Stomach smooth muscle (tissue), 2 donors: ENCODE measurements around the gene CHAF1A.

Experiments used
- H3K27ac ChIP-seq: one replicate; pipeline ENCODE4 v1.7.0; 2013; ENCODE audit warnings: mild to moderate bottlenecking, low read length, inconsistent platforms
- H3K27me3 ChIP-seq, 2 donors: one replicate each; pipeline ENCODE4 v1.7.0; 2013; ENCODE audit warnings: low read length in 2 of 2; ENCODE audit not compliant: insufficient read depth in 2 of 2, control insufficient read depth in 1 of 2
- H3K36me3 ChIP-seq, 2 donors: one replicate each; pipeline ENCODE4 v1.7.0; 2013; ENCODE audit warnings: low read length in 2 of 2; ENCODE audit not compliant: control insufficient read depth in 2 of 2, insufficient read depth in 2 of 2
- H3K4me1 ChIP-seq: one replicate; pipeline ENCODE4 v1.7.0; 2013; ENCODE audit warnings: low read length; ENCODE audit not compliant: control insufficient read depth, insufficient read depth
- H3K4me3 ChIP-seq, 2 donors: one replicate each; pipeline ENCODE4 v1.7.0; 2013; ENCODE audit warnings: low read length in 2 of 2
- H3K9ac ChIP-seq, 2 donors: one replicate each; pipeline ENCODE4 v1.7.0; 2013; ENCODE audit warnings: low read length in 2 of 2, mild to moderate bottlenecking in 1 of 2
- H3K9me3 ChIP-seq, 2 donors: one replicate each; pipeline ENCODE4 v1.7.0; 2013; ENCODE audit warnings: low read length in 2 of 2; ENCODE audit not compliant: control insufficient read depth in 2 of 2
- donor health status: healthy.
- donor health status: Pancreatic carcinoma.

CHAF1A gene

DNA sequence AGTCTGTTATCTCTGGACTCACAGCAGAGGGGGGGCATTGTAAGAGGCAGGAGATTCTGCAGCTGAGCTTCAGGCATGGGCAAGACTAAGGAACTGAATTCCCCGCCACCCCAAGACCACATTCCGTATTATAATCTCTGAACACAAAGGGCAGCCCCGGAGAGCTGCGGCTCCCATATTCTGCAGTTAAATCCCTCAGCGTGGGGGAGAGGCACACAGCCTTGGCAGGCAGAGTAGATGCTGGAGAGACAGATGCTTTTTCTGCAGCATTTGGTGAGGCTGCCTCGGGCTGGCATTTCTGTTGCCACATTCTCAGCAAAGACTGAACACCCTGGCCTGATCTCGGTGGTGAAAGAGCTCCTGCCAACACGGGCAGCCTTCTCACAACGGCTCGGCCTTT is 12.9 kb downstream of the CHAF1A start:
- Histone ChIP-seq H3K27me3 (peaks cover 0 to 2% of the 10 kb centered on the region in 2 donors), H3K9ac (no peak overlapping the region), H3K9me3 (no peaks in the 10 kb centered on the region), H3K36me3 (no peaks in the 10 kb centered on the region), H3K27ac (no peak overlapping the region), H3K4me1 (peaks cover 7% of the 10 kb centered on the region), H3K4me3 (no peak overlapping the region)

DNA sequence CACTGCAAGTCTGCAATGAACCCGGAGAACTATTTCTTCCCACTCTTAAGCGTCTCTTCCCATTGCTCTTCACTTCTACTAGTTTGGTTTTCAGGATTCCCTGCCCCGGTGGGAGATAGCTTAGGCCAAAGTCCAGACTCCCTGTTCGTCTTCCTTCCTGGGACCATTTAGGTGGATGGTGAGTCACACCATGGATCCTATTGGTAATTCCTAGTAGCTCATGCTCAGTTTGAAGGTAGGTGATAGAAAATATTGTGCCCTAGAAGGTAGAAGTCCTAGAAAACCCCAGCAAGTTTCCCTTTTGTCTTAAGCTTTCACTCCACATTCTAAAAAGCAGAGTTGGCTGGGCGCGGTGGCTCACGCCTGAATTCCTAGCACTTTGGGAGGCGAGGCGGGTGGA is 13.8 kb downstream of the CHAF1A start:
- no peak overlapping the region for H3K9ac ChIP-seq

DNA sequence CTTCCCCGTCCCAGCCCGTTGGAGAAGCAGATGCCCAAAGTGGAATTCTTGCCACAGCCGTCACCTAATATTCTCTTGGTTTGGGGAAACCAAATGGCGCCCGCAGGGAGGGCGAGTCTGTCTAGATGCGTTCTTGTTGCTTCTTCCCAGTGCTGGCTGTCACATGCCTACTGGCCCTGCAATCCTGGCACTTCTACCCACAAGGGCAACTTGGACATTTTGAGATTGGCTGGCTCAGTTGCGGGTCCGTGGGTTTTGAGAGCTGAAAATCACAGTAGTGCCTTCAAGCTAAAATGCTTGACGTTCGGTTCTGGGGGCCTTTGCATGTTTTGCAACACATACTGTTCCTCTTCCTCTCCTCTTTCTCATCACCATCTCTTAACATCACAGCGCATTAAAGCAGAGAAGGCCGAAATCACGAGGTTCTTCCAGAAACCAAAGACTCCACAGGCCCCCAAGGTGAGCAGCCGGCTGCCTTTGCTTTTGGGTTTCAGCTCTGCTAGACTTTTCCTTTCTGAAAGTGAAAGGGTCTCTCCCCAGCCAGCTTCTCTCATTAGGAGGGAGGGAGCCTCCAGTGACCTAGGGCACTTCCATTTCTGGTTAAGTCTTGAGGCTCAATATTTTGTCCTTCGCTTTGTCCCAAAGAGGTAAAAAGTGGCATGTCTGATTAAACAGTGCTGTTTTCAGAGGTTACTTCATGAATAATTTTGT is 21.1 kb downstream of the CHAF1A start:
- Histone ChIP-seq H3K4me3 (no peak overlapping the region), H3K36me3 (peaks cover 0 to 9% of the 10 kb centered on the region in 2 donors), H3K4me1 (no peaks in the 10 kb centered on the region), H3K27ac (no peak overlapping the region), H3K9me3 (no peaks in the 10 kb centered on the region), H3K27me3 (no peaks in the 10 kb centered on the region), H3K9ac (no peak overlapping the region)

More for the DNA sequence above, 13.8 kb downstream of the CHAF1A start:
- peaks cover 0 to 2% of the 10 kb centered on the region in 2 donors for H3K27me3 ChIP-seq
- H3K4me3 ChIP-seq: no peak overlapping the region
- H3K36me3 ChIP-seq: no peaks in the 10 kb centered on the region
- no peak overlapping the region for H3K27ac ChIP-seq
- H3K4me1 ChIP-seq: peaks cover 7% of the 10 kb centered on the region
- no peaks in the 10 kb centered on the region for H3K9me3 ChIP-seq

DNA sequence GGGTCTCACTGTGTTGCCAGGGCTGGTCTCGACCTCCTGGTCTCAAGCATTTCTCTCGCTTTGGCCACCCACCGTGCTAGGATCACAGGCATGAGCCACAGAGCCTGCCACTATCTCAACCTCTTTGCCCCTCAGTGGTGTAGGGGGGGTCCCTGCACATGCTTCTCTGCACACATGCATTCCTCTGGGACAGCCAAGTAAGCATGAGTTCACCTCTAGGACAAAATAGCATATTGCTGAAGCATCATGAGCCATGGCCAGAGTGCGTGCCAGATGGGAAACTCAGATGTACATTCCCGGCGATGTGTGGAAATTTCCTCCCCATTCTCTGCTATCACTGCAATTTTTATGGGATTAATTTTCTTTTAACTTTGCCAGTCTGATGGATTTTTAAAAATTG is 23.1 kb downstream of the CHAF1A start:
- Histone ChIP-seq H3K4me3 (no peak overlapping the region), H3K36me3 (peaks cover 0 to 9% of the 10 kb centered on the region in 2 donors), H3K9ac (no peak overlapping the region), H3K4me1 (no peaks in the 10 kb centered on the region), H3K27me3 (no peaks in the 10 kb centered on the region), H3K9me3 (no peaks in the 10 kb centered on the region), H3K27ac (no peak overlapping the region)

DNA sequence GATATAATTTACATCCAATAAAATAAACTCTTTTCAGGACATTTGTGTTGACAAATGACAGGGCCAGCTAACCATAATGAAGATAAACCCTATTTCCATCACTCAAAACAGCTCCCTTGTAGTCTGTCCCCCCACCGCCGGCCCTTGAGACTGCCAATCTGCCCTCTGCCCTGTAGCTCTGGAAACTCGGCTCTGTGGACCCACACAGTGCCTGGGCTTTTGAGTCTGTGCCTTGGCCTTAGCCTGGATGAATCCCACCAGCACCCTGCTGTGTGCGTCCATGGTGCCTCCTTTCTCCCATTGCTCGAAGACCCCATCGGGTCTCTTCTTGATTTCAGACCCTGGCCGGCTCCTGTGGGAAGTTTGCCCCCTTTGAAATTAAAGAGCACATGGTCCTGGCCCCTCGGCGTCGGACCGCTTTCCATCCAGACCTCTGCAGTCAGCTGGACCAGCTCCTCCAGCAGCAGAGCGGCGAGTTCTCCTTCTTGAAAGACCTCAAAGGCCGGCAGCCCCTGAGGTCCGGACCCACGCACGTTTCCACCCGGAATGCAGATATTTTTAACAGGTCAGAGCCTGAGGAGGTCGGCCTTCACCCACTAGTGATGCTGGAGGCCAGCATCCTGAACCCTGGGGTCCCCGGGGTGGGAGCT is 26.0 kb downstream of the CHAF1A start:
- Histone ChIP-seq H3K9me3 (no peaks in the 10 kb centered on the region), H3K36me3 (peaks cover 0 to 6% of the 10 kb centered on the region in 2 donors), H3K27ac (no peak overlapping the region), H3K9ac (no peak overlapping the region), H3K4me3 (no peak overlapping the region), H3K27me3 (no peaks in the 10 kb centered on the region), H3K4me1 (no peaks in the 10 kb centered on the region)

DNA sequence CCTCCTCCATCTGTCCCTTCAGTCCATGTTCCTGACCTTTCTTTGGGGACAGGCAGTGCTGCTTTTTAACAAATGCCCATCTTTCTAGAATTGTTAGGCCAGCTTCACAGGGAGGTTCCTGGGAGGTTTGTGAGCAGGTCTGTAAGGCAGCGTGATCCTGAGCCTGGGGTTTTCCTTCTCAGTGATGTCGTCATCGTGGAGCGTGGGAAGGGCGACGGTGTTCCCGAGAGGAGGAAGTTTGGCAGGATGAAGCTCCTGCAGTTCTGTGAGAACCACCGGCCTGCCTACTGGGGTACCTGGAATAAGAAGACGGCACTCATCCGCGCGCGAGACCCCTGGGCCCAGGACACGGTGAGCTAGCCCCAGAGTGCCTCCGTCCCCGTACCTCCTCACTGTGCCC is 26.8 kb downstream of the CHAF1A start:
- Histone ChIP-seq H3K27ac (no peak overlapping the region), H3K27me3 (no peaks in the 10 kb centered on the region), H3K9me3 (no peaks in the 10 kb centered on the region), H3K4me3 (no peak overlapping the region), H3K9ac (no peak overlapping the region), H3K4me1 (no peaks in the 10 kb centered on the region), H3K36me3 (peaks cover 0 to 2% of the 10 kb centered on the region in 2 donors)

DNA sequence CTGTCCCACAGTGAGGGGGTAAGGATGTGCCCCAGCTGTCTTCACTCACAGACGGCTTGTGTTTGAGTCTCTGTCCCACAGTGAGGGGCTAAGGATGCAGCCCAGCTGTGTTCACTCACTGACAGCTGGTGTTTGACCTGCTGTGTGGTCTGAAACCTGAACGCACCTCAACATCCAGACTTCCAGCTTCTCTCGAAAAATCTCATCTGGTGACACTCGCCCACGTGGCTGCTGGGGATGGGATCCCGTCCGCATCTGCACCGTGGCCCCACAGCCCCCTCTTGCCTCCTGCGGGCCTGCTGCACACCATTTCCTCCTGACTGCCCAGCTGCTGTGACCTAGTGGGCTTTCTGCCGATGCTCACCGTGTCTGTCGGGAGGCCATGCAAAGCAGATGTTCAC is 27.3 kb downstream of the CHAF1A start:
- peaks cover 0 to 2% of the 10 kb centered on the region in 2 donors for H3K36me3 ChIP-seq
- H3K27ac ChIP-seq: no peak overlapping the region
- H3K4me1 ChIP-seq: no peaks in the 10 kb centered on the region
- no peaks in the 10 kb centered on the region for H3K9me3 ChIP-seq
- H3K4me3 ChIP-seq: no peak overlapping the region
- no peaks in the 10 kb centered on the region for H3K27me3 ChIP-seq
- H3K9ac ChIP-seq: no peak overlapping the region

DNA sequence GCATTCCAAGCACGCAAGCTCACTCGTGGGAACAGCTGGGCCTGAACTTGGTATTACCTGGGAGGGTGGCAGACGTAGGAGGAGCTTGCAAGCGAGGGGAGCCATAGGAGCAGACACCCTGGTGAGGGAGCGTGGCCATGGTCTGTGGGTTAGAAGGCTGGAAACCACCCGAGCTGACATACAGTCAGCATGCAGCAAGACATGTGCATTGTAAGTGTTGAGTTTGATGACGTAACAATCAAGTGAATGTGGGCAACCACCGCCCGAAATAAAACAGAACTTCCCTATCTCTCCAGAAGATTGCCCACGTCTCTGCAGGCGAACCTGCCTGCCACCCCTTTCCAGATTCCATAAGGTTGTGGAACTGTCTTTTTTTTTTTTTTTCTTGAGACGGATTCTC is 28.3 kb downstream of the CHAF1A start:
- Histone ChIP-seq H3K4me1 (no peaks in the 10 kb centered on the region), H3K36me3 (peaks cover 0 to 2% of the 10 kb centered on the region in 2 donors), H3K9ac (no peak overlapping the region), H3K9me3 (no peaks in the 10 kb centered on the region), H3K4me3 (no peak overlapping the region), H3K27me3 (no peaks in the 10 kb centered on the region), H3K27ac (no peak overlapping the region)

DNA sequence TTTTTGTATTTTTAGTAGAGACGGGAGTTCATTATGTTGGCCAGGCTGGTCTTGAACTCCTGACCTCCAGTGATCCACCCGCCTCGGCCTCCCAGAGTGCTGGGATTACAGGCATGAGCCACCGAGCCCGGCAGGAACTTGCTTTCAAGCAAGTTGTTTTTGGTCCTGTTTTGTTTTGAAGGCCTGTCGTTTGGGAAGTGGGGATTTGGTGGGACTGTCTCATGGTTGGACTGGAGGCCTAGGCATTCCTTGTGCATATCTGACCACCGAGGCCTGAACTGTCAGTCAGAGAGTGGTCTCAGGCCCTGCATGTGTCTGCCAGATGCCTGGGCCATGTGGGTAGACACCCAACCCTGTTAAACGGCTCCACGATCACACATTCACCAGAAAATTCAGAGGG is 28.9 kb downstream of the CHAF1A start:
- Histone ChIP-seq H3K27me3 (no peaks in the 10 kb centered on the region), H3K9ac (no peak overlapping the region), H3K27ac (no peak overlapping the region), H3K9me3 (no peaks in the 10 kb centered on the region), H3K4me1 (no peaks in the 10 kb centered on the region), H3K36me3 (peaks cover 0 to 2% of the 10 kb centered on the region in 2 donors), H3K4me3 (no peak overlapping the region)

DNA sequence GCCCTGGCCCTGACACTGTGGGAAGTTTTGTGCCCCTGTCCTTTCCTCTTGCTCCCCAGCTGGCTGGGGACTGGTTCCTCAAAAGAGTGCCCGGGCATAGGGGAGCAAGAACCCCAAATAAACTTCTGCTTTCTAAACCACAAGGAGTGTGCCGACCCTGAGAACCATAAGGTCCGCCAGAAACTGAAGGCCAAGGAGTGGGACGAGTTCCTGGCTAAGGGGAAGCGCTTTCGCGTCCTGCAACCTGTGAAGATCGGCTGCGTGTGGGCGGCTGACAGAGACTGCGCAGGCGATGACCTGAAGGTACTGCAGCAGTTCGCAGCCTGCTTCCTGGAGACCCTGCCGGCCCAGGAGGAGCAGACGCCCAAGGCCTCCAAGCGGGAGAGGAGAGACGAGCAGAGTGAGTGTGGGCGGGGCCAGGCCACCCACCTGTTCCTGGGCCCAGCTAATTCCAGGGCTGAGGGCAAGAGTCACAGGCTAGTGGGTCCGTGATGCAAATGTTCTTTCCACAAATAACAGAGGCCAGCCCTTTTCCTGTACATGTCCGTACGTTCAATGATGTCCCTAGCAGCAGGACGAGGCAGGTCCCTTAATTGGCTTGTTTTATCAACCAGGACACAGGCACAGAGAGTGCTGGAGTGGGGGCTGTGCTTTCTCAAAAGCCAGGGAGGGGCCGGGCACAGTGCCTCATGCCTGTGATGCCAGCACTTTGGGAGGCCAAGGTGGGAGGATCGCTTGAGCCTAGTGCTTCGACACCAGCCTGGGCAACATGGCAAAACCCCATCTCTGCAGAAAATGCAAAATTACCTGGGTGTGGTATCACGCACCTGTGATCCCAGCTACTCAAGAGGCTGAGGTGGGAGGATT is 29.6 kb downstream of the CHAF1A start:
- no peaks in the 10 kb centered on the region for H3K27me3 ChIP-seq
- H3K36me3 ChIP-seq: peaks cover 0 to 2% of the 10 kb centered on the region in 2 donors
- no peak overlapping the region for H3K4me3 ChIP-seq
- H3K9ac ChIP-seq: no peak overlapping the region
- H3K4me1 ChIP-seq: no peaks in the 10 kb centered on the region
- H3K27ac ChIP-seq: no peak overlapping the region
- no peaks in the 10 kb centered on the region for H3K9me3 ChIP-seq
